GM20000 (cell line): ENCODE data around the gene FUBP1.
"Not testable (repeated sequence)": the region's sequence is repeated elsewhere in the genome, so short reads cannot be mapped to it uniquely, and the experiment has no call there.

Experiments used
- DNase-seq: peaks from one replicate; pipeline ENCODE4 v3.0.0; 2012; ENCODE audit warnings: low spot score
- TF ChIP-seq, protein P1 (sequence below): IDR thresholded peaks from 2 replicates; pipeline ENCODE4 v1.5.1; 2012; ENCODE audit warnings: mild to moderate bottlenecking, control low read depth; ENCODE audit errors: extremely low read depth, missing control alignments

Gene FUBP1

GRCh38 chr1:78003070-78003746 is 24.3 kb upstream of the FUBP1 start:
- no peak for DNase-seq

DNA sequence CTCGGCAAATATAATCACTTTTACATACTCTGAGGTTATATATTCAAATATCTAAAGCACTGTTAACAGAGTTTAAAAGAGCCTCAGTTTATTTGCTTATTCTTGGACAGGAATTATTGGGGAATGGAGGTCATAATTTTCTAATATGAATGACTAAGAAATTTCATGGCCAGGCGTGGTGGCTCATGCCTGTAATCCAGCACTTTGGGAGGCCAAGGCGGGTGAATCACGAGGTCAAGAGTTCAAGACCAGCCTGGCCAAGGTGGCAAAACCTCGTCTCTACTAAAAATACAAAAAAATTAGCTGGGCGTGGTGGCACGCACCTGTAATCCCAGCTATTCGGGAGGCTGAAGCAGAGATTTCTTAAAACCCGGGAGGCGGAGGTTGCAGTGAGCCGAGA is 21.7 kb upstream of the FUBP1 start:
- DNase-seq: not testable (repeated sequence)

More at GRCh38 chr1:78003070-78003746, 24.3 kb upstream of the FUBP1 start:
- TF ChIP-seq, protein P1, sequence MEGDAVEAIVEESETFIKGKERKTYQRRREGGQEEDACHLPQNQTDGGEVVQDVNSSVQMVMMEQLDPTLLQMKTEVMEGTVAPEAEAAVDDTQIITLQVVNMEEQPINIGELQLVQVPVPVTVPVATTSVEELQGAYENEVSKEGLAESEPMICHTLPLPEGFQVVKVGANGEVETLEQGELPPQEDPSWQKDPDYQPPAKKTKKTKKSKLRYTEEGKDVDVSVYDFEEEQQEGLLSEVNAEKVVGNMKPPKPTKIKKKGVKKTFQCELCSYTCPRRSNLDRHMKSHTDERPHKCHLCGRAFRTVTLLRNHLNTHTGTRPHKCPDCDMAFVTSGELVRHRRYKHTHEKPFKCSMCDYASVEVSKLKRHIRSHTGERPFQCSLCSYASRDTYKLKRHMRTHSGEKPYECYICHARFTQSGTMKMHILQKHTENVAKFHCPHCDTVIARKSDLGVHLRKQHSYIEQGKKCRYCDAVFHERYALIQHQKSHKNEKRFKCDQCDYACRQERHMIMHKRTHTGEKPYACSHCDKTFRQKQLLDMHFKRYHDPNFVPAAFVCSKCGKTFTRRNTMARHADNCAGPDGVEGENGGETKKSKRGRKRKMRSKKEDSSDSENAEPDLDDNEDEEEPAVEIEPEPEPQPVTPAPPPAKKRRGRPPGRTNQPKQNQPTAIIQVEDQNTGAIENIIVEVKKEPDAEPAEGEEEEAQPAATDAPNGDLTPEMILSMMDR: no peak

- TF ChIP-seq, protein P1: no peak
- DNase-seq: no peak
These were observed 17.9 kb upstream of the FUBP1 start for GRCh38 chr1:77996734-77997133.

GRCh38 chr1:77994117-77994705 is 15.3 kb upstream of the FUBP1 start:
- no peak for DNase-seq
- TF ChIP-seq, protein P1: no peak

DNA sequence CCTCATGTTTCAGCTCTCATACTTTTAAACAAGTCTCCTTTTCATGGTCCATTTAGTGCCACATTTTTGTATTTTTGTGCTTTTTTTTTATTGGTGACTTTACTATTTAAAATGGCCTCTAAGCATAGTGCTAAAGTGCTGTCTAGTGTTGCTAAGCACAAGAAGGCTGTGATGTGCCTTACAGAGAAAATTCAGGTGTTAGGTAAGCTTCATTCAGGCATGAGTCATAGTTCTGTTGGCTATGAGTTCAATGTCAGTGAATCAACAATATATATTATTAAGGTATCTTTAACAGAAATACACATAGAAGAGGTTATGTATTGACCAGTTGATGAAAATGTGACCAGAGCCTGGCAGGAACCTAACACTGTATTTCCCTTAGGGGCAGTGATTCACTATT is 12.8 kb upstream of the FUBP1 start:
- no peak for DNase-seq
- TF ChIP-seq, protein P1: no peak

DNA sequence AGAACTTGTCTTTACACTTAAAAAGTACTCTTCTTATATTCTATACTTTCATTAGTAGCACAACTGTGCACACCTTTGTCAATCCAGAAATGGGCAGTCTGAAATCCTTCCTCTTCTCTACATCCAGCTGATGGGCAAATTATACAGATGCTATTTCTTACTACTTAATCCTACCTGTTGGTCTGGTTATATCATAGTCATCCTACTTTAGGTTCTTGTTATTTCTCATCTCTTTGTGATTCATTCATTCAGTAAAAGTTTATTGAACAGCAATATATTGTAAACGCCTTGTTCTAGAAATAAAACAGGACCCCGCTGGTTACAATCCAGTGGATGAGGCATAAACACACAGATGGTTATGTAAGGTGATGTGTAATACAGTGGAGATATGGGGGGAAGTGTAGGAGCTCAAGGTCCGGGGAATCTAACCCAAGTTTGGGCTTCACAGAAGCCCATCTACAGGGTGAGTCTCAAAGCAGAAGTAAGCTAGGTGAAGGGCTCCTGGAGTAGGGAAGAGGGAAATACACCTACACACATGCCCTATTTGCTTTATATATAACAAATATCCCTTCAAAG is 11.8 kb upstream of the FUBP1 start:
- TF ChIP-seq, protein P1: no peak
- DNase-seq: no peak

GRCh38 chr1:77989744-77990143 is 10.9 kb upstream of the FUBP1 start:
- TF ChIP-seq, protein P1: no peak
- DNase-seq: no peak

GRCh38 chr1:77987919-77988318 is 9.0 kb upstream of the FUBP1 start:
- no peak for DNase-seq
- TF ChIP-seq, protein P1: no peak
